22Rv1 (cell line): ENCODE measurements around the gene EVA1C.
A peak's percentile ranks its signal among the peaks of the same experiment; 100 is the strongest.

ENCODE experiments used
- H3K27ac ChIP-seq: fragments of 450-650 bp; 2 replicates; pipeline ENCODE4 v1.5.1; 2017
- ZFX ChIP-seq: fragments of 450-650 bp; IDR thresholded peaks from 2 replicates; pipeline ENCODE4 v1.6.1; 2017; ENCODE audit warnings: antibody characterized with exemption, borderline replicate concordance
- TF ChIP-seq, protein P1 (sequence below): fragments of 450-650 bp; IDR thresholded peaks from 2 replicates; pipeline ENCODE4 v1.5.1; 2017; ENCODE audit warnings: mild to moderate bottlenecking

The EVA1C gene

DNA sequence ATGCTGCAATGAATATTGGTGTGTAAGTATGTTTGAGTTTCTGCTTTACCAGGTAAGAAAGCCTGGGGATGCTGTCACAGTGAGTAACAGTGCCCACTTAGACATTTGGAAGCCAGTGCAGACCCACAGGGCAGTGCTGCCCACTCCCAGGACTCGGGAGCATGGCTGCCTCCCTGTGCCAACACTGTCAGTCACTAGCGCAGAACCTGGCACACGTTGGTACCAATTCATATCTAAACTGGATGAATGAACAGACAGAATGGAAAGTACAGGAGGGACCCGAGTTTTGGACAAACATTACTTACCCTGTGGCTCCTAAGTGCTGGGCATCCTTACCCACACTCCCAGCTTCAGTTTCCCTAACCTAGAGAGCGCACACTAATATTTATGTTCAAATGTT lies 1.6 kb upstream of the EVA1C start:
- peak overlapping the region; percentile 86 for H3K27ac ChIP-seq
- TF ChIP-seq, protein P1, sequence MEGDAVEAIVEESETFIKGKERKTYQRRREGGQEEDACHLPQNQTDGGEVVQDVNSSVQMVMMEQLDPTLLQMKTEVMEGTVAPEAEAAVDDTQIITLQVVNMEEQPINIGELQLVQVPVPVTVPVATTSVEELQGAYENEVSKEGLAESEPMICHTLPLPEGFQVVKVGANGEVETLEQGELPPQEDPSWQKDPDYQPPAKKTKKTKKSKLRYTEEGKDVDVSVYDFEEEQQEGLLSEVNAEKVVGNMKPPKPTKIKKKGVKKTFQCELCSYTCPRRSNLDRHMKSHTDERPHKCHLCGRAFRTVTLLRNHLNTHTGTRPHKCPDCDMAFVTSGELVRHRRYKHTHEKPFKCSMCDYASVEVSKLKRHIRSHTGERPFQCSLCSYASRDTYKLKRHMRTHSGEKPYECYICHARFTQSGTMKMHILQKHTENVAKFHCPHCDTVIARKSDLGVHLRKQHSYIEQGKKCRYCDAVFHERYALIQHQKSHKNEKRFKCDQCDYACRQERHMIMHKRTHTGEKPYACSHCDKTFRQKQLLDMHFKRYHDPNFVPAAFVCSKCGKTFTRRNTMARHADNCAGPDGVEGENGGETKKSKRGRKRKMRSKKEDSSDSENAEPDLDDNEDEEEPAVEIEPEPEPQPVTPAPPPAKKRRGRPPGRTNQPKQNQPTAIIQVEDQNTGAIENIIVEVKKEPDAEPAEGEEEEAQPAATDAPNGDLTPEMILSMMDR = no peak
- no peak for TF ChIP-seq ZFX

DNA sequence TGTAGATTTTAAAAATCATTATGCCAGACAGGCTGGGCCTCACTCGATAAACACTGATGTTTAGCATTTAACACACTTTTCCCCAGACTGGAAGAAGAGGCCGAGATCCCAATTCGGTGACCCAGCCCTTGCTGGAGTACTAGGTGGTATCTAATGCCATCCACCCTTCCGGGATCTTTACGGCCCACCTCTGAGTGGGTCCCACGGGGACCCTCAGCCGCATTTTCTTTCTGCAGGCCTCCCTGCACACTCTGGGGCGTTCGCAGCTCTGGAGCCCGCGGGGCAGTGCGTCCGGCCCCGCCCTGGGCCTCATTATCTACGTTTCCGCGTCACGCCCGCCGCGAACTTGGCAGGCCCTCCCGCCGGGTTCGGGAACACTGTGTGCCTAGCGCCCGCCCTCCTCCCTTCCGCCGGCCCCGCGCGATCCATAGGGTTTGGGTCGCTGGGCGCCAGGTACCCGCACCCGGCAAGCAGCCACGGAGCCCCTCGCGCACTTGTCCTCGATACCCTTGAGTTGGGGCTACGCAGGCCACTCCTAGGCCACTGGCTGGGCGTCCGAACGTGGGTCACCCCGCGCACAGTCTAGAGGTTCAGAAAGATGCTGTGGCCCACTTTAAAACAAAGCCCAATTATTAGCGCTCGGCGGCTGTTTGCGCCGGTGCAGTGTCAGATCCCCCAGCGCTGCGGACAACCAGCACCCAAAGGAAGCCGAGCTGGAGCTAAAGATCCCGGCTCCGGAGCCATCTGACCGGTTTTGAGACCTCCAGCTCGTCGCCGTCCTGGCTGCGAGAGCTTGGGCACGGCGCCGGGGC lies 950 bp upstream of the EVA1C start:
- TF ChIP-seq, protein P1 = no peak
- no peak for TF ChIP-seq ZFX
- peak overlapping the region; percentile 86 for H3K27ac ChIP-seq

DNA sequence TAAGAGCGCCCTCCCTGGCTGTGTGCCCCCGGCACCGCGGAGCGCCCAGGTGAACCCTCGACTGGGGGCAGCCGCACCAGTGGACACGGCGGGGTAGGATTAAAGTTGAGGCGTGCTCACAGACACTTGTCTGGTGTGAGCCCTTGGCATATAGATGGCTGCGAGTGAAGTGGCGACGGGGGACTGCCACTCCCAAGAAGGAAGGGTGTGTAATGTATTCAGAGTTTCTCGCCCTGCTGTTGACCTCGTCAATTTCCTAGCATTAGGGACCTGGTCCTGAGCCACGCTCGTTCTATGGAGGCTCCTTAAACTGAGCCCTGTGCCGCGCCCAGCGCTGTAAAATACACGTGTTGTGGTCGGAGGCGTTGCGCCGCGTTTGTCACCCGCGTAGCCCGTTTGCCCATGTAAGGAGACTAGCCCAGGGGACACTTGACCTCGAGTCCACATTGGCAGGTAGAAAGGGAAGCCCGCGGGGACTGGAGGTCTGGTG lies 554 bp downstream of the EVA1C start:
- peak overlapping the region; percentile 86 for H3K27ac ChIP-seq

DNA sequence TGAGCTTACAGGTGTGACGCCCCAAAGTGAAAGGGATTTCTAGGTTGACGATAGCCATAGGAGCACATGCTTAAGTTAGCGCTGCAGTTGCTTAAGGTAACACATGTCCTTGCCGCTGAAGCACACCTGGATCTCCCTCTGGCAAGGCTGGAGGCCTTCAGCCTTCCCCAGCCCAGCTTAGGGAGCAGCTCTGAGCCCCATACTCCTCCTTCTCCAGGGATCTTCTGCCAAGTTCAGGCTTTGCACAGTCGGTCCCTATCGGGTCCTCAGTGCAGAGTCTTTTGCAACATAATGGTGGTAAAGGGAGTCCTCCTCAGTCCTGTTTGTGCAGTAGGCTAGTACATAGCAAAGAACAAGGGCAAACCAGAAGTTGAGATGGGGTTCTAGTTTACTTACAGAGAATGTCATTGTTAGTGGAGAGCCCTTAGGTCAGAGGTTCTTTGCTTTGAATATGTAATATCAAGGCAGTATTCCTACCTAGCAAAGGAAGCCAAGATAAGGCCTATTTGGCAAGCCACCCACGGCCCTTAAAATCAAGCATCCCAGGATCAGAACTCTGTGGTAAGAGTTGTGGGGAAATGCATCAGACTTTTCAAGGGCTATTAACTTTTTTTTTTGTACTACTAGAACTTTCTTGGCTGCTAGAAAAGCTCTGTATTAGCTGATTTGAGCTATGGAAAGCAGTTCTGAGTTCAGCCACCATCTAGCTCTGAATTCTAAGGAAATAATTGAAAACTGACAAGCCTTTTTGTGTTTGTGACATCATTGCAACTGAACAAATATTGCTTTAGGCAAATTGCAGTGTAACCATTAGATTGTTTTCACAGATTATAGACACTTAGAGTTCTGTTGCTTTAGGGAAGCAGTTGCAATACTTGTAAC lies 1.4 kb downstream of the EVA1C start:
- no peak for TF ChIP-seq ZFX
- TF ChIP-seq, protein P1 = no peak
- H3K27ac ChIP-seq = peak overlapping the region; percentile 86

More for the DNA sequence above, 554 bp downstream of the EVA1C start:
- TF ChIP-seq ZFX = no peak

DNA sequence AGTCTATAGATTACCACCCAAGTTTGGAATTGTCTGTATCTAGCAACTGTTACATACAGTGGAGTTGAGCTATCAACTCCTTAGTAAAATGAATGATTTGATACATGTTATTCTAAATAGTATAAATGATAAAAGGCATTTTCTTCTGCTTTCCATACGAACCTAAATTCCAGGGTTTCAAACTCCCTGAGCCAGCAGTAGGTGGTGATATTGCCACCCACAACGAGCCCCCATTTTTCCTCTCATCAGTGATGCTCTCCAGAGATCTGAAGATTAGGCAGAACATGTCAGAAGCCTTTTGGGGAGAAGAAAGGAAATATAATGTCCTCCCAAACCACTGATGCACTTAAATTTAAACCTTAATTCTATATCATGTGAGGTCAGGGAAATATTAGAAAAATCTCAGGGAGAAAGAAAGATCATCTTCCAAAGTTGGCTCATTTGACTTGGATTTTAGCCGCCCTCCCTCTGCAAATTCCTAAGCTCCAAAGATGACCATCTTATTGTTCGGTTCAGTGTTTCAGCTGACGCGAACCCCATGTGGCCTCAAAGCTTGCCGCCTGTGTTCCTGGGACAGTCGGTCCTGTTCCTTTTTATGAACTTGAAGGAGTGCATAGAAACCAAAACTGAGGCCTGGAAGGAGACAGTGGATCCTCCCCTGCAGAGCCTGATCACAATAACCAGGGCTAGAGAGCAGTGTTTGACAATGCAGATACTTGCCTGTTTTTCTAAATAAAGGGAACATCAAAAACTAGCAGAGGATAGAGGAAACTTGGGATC lies 2.3 kb downstream of the EVA1C start:
- TF ChIP-seq, protein P1 = no peak
- no peak for TF ChIP-seq ZFX
- peak overlapping the region; percentile 86 for H3K27ac ChIP-seq

DNA sequence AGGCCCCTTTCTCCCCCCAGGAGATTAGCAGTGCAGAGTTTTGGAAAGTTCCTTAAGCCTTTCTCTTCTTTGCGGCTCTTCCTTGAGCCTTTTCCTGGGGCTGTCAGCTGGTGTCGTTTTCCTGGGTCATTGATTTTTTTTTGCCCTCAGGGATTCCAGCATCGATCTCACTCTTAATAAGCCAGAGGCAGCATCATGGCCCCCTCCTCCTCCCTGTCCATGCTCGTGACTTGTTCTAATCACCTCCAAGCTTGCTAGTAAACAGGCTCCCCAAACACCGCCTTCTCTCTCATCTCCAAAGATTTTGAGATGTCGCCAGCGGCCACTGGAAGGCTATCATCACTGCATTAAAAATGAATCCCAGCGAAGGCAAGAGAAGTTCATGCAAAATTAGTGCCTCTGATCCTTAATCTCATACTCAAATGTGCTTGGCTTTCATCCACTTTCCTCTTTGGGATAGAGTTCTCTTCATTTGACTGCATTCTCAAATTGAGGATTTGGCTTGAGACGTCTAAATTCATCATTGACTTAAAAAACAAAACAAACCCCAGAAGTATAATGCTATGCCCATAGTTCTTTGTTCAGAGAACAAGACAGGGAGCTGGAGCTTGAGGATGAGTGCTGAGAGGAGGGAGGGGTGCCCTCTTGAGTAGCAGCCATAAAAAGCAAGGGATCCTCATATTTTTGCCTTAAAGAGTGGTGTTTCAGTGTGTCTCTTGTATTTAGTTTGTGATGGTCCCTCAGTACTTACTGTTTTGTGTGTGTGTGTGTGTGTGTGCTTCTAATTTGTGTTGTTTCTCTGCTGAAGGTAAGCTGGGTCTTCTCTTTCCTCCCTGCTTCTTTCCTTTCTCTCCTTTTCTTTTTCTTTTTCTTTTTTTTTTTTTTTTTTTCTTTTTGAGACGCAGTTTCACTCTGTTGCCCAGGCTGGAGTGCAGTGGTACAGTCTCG lies 3.2 kb downstream of the EVA1C start:
- TF ChIP-seq, protein P1 = no peak
- no peak for TF ChIP-seq ZFX
- no peak overlapping the region for H3K27ac ChIP-seq
